Measurements from ENCODE around the gene CLRN3.

CLRN3 gene, protein sequence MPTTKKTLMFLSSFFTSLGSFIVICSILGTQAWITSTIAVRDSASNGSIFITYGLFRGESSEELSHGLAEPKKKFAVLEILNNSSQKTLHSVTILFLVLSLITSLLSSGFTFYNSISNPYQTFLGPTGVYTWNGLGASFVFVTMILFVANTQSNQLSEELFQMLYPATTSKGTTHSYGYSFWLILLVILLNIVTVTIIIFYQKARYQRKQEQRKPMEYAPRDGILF

DNA sequence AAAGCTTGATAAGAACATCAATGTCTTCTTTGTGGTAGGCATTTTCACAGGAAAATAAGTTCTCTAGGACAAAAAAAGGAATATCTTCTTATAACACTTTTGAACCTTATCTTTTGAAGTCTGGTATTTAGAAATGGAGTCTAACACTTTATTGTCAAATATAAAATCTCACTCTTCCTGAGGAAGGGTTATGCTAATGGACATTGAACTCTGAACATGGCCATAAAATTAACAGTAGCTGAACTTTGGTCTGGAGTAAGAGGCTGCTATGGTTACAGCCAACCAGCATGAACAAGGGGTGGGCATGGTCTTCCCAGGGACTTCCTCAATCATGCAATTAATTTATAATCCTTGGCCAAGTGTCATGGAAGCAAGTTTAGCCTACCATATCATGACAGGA lies at the start of gene CLRN3:
Gene CLRN3, minus strand, starts transcription at position 199 of the 400 bp plus-strand sequence. Its CDS starts 157 bp downstream, at position 42.
- DNase-seq, result no peak

DNA sequence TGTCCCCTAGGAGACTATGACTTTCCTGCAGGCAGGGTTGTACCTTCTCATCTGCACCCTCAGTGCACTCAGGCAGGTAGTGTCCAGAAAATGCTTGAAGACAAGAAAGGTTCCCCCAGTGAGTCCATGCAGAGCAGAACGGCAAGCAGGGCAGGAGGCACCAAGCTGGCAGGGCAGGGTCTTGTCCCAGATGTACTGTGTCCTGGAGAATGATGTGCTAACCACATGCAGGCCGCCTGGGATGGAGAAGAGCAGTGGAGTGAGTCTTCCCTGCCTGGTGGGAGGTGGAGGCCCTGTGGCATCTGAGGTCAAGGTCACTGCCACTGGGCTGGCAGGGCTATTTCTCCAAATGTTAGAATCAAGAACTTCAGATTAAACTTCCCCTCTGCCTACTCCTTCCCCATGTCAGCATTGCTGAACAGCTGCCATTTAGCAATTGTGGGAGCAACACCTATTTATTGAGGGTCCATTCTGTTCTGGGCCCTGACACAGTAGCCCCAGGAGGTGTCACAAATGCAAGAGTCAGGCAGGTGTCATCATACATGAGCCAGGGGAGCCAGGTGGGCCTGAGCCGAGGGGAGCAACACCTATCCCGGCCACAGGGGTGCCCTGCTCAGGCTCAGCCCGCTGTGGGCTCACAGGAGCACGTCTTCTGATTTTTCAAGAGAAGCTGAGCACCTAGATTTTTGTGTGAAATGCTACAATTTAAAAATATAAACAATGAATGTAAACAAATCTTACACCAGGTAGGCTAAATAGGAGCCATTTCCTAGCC lies 48.3 kb upstream of the CLRN3 start:
- no peak for DNase-seq

DNA sequence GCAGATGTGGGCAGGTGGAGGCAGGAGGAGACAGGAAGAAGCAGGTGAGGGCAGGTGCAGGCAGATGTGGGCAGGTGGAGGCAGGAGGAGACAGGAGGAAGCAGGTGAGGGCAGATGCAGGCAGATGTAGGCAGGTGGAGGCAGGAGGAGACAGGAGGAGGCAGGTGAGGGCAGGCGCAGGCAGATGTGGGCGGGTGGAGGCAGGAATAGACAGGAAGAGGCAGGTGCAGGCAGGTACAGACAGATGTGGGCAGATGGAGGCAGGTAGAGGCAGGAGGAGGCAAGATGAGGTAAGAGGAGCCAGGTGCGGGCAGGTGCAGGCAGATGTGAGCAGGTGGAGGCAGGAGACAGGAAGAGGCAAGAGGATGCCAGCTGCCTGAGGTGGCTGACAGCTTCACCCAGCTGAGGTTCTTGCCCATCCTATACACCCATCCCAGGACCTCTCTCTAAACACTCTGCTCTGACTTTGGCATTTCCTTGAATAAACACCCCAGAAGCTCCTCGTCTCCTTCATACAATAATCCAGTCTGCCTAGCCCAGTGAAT lies 47.1 kb upstream of the CLRN3 start:
- DNase-seq, result no peak

DNA sequence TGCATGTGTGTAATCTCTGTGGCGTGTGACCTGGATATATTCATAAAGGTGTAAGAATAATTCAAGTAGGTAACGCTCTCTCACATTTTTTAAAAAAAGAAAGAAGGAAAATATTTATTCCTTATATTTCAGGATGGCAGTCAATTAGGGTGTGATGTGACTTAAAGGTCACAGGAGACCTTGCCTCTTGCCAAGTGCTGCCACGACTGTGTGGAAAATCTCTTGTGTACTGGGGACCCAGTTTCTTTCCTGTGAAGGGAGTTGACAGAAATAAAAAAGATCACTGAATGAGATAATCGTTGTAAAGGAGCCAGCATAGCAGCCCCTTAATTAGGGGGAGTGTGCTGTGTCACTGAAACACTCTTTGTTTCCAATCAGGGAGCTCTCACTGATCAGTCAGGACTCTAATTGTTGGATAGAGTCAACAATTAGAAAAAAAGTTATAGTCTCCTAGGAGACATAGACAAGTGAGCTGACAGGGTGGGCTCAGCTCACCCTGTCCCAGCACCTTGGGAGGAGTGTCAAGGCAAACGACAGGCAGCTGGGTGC lies 45.2 kb upstream of the CLRN3 start:
- DNase-seq, result no peak

DNA sequence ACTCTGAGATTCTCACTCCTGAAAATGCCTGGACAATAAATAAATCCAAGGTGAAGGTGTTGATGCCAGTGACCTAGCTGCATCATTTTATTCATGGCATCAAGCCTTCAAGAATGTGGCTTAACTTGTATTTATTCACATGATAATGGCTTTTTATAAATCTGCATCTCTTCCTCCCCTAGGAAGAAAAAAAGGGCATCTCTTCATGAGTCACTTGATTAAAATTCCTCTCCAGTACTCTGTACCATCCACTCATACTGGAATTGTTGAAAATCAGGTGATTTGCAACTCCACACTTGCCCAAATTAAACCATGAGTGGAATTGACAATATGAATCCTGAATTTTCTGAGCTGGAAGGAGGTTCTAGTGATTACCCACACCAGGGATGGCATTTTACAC lies 44.3 kb upstream of the CLRN3 start:
- no peak for DNase-seq

DNA sequence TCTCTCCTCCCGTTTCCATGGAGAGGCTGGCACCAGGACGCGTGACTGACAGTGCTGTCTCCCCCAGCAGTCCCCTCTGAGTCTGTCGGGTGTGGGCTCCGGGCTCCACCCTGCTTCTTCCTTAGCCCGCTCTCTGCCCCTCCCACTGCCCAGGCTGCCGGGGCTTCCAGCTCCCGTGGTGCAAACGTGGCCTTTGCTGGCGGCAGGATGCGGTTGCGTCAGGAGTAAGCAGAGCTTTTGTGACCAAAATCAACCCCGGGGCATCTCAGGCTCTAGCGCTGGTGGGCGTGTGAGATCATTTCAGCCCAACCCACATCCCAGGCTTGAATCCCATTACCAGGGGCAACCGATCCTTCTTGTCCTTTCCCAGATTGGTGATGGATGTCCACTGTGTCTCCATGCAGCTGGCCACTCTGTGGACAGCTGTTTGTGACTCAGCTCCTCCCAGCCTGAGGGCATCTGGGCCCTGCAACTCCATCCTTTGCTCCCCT lies 42.4 kb upstream of the CLRN3 start:
- no peak for DNase-seq

DNA sequence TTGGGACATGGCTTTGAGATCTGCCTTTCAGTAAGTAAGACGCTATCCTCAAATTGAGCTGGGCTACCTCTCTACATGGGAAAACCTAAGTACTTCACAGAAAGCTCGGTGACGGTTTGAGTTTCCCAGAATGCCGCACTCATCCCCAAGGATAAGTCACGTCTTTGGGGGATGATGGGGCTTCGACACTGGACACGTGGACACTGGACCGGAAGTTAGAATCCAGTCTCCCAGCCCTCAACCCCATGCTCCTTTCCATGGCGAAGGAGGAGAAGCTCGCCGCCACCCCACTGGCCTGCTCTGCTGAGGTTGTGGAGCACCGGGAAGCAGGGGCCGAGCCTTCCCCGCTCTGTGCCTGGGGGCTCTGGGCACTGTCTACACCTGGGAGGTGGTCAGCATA lies 41.6 kb upstream of the CLRN3 start:
- no peak for DNase-seq

DNA sequence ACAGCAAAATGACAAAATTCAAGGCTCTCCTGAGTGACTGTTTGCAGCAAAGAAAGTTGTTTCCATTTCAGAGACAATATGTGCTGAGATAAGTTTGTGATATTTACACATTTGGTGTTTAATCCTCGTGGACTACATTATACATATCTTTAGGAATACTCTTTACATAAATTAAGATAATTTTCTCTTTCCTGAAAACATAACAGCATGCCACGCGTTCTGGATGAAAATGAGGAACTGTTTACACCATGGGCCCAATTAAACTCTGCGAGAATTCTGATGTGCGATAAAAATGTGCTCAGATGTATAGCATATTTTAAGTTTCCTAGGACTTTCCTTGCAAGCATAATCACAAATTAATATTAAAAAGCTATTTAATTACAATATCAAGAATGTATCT lies 40.5 kb upstream of the CLRN3 start:
- no peak for DNase-seq

DNA sequence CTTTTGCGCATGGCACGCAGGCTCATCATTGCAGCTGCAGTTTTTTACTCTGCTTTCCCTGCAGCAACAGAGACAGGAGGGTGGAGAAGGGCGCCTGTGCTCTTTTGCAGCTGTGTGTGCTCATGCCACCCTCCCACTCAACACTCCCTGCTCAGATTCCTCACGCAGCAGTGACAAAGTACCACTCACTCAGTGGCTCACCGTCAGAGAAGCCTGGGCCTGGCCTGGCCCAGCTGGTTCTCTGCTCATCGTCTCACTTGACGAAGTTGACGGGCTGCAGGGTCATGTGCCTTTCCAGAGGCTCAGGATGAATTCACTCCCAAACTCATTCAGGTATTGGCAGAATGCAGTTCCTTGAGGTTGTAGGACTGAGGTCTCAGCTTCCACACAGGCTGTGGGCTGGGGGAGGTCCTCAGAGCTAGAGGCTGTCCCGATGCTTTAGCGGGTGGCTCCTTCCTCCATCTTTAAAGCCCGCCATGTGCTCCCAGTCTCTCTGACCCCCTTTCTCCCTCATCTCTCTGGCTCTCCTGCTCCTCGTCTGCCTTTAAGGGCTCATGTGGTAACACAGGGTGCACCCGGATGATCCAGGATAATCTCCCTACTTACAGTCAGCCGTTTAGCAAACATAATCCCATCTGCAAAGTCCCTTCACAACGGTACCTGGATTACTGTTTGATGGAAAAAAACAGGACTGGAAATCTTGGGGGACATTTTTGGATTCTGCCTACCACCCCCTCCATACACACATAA lies 40.0 kb upstream of the CLRN3 start:
- no peak for DNase-seq

DNA sequence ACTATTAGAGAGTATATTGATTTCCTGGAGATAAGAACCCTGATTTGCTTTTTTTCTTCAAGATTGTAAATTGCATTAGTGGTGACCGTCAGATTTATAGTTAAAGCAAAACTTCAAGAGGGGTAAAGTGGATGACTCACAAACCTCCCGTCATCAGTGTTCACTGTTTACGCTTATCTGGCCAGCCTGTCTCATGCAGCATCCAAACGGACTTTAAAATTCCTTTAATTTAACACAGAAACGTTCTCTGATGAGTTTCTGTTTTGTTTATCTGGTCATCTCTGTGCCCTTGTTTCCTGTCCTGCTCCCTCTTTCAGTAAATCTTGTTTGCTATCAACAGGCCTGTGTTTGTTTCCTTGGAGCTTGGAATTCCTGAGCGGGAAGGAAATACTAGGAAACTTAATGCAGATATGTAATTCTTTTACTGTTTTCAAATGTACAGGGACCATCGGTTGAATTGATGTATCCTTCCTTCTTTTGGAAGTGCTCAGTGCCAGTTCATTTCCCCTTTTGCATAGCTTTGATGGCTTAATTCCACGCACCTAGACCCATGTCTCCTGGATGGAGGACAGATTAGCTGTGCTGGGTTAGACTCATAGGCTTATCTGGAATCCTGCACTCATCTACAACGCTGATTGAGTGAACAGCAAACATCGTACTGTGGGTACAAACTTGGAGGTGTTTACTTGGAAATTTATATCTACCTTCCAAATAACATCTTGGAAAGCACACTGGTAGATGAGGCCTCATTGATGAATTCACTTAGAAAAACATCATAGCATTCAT lies 35.5 kb upstream of the CLRN3 start:
- no peak for DNase-seq

DNA sequence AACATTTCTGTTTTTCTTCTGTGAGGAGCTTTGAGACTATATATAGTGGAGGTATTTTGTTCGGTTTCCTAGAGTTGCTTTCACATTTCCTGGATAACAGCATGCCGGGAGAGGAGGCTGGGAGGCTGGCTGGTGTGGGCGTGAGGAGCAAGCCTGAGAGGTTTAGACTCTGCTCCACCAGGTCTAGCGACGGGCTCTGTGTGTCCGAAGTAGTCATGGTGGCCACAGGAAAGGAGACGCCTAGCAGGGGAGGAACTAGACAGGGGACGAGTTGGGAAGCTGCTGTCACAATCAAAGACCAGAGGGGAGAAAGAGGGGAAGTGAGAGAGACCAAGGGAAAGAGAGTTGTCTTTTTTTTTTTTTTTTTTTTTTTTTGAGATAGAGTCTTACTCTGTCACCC lies 33.7 kb upstream of the CLRN3 start:
- no peak for DNase-seq

DNA sequence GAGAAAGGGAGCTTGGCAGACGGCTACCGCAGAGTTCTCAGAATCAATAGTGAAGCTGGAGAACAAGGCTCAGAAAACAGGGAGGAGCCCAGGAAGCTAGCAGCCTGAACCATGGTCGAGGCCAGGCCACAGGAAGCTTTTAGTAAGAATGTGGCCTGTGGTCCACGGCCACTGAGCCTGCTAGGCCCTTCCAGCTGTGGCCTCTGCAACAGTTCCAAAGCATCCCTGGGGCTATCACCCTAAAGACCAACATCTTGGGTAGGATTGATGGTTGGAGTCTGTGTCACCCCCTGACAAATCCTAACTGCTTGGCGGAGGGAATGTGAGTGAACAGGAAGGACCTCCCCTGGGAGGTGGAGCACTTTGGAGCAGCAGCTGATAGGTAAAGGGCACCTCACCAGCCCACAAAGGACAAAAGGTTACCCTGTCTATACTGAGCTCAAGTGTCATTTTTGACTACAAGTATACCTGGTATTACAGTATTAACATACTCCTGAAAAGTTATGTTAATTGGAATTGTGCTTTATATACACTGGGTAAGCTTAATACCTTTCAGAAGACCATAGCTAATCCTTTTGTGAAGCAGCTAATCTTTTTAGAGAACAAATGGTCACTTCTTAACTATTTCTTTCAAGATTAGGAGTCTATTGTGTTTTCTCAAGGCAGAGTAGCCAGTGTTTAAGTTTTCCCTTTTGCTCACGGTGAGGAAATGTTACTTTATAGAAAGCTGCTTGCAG lies 32.9 kb upstream of the CLRN3 start:
- no peak for DNase-seq

DNA sequence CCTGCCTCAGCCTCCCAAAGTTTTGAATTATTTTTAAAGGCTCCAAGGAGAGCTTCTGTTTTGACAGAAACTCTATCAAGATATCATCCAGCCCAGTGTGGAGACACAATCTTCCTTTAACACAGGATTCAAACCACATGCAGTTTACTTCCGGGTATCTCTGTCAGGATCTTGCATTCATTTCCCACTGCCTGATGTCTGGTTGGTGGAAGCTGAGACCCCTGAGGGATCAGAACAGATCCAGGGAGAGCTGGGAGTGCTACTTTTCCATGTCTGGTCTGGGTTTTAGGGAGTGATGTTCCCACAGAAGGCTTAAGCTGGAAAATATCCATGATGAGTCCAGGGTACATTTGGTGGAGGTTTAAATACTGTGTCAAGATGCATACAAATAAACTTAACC lies 30.9 kb upstream of the CLRN3 start:
- DNase-seq, result no peak

DNA sequence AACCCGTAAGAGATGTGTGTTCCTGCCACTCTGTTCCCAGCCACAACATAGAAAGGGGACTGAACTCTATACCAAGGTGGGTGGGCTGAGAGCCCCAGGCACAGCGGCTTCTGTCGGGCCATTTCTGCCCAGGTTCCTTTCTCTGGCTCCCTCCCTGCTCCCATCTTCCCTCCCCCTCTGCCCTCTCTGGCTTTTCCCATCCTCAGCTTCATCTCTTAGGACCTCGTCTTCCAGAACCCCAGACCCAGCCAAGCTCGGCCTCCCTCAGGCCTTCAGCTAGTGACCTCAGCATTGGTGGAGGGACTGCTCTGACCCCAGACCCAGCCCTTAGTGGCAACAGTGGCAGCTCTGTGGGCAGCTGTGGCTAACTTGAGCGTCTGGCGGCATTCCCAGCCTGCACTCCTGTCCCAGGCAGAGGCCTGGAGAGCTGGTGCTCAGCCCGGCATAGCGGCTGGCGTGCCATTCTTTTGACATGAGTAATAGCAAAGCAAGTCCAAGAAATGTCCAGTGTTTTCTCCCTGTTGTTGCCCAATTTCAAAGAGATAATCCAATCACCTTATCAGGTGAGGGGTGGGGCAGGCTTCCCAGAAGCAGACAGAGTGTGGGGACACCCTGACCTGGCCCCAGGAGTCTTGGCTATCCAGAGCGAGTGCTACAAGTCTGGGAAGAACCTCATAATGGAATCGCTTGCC lies 30.1 kb upstream of the CLRN3 start:
- DNase-seq, result no peak

DNA sequence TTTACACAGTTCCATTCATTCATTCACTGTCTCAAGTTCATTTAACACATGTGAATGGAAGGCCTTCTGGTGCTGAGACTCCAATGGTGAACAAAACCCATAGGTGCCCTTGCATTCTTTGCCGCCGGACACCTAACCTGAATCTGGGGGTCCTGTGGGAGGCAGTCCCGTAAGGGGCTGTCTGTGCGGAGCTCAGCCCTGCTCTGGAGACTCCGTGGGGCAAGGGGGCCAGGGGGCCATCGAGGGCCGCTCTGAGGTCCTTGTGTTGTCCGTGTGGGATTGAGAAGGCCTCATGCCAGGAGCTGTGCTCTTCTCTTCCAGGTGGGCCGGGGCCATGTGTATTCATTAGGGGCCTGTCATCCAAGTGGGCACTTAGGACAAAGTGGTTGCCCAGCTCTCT lies 29.5 kb upstream of the CLRN3 start:
- DNase-seq, result no peak

DNA sequence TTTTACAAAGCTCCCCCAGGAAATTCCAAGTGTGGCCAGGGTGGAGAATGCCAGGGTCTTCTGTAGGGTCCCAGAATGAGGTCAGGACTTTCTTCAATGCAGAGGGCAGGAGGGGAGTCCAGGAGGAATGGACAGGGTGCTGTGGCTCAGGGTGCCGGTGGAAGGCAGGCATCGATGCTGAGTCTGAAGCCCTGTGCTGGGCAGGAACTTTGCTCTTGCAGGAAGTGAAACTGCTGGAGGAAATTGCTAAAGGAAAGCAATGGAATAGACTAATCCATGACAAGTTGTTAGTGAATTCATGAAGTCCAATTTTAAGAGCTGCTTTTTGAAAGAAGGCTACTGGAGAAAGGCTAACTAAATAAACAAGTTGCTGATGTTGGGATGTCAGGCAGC lies 29.0 kb upstream of the CLRN3 start:
- DNase-seq, result no peak

DNA sequence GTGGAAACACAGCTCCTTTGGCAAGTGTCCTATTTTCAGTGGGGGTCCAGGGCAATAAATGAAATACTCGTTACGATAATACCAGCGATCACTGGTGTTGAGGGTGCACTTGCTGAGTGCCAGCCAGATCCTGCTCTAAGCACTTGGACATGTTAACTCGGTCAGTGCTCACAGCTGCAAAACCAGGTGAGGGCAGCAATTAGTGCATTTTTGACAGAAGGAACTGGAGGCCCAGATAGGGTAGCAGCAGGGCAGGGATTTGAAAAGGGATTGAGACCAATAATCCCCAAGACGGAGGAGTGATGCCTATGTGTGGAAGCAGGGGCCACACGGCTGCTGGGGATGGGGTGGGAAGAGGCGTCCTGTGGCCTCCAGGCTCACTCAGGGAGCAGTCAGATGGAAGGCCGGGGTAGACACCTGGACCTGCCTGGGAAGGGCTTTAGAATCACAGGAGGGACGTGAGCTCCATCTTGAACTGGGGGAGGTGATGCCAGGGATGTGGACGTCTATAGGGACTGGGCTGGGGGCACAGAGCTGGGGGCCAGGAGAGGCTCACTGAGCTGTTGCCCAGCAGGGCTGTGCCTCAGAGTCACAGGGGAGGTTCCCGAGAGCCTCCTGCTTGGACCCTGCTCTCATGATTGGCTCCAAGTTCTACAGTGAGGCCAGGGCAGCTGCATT lies 28.5 kb upstream of the CLRN3 start:
- DNase-seq, result no peak

DNA sequence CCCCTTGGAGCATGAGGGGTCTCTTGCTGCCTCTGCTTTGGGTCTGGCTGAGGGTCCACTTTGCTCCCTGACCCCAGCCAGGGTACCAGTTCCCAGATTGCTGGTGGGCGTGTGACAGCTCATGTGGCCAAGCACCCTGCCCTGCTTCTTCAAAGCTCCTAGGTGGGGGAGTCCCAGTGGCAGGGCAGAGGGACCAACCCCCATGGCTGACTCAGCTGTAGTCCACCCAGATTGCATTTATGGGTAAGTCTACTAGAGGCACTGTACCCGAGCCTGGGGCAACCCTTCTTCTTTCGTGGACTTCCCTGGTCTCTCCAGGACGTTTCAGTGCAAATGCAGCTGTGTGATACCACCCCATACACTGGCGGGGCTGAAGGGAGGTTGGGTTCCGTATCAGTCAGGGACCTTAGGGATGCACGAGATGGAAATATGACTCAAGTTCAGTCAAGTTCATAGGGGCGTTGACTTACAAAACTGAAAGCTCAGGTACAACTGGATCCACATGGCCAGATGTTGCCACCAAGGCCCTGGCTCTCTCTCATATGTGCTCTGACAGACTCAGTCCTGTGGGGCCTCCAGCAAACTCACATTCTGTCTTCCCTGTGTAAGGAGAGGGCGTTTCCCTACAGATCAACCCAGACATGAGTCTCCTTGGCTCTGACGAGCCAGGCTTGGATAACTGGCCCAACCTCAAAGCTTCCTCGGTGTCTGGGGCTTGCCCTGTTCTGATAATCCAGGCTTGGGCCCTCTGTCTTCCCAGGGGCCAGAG lies 27.7 kb upstream of the CLRN3 start:
- DNase-seq, result no peak

DNA sequence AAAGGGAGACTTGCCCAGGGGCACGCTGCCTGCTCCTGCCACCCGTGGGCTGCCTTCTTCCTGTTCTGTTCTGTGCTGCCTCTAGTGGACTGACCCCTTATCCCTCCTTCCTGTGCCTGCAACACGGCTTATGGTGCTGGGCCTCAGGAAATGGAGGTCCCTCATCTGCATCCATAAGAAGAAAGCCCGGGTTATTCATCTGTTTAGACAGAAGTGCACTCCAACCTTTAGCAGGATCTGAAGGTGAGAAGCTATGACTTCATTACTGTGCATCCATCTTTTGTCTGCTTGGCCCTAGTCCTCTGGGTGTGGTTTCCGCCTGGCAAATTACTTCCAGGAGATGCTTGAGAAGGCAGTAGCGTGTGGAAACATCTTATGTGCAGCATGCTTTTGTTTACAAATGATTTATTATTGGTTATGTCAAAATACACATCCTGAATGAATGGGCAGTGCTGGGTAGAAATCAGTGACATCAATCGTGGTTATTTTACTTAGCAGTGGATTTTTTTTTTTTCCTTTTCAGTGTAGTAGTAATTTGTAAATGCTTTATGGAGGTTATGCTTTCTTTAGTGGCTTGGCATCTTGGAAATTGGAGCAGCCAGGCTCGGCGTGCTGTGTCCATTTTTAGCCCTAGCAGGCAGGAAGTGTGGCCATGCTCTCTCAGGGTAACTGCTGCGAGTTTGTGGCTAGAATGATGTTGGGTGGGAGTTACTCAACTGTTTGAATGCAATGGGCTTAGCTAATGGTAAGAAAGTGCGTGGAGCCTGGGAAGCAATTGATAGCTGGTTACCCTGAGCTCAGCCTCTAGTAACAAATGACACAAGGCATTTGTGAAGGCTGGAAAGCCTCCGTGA lies 26.9 kb upstream of the CLRN3 start:
- DNase-seq, result no peak
